Gastrocnemius medialis (tissue), 4 donors: ENCODE measurements around the gene KIF18A.

Source experiments
- CTCF ChIP-seq, 5 experiments: fragments of 450-650 bp in 3 of 5; fragments of 200-600 bp in 2 of 5; sonication (generic) in 2 of 5; IDR thresholded peaks in 4 of 5; conservative IDR thresholded peaks in 1 of 5; 1 replicate in 4 of 5; 2 replicates in 1 of 5; pipeline ENCODE4 v1.5.1; 2016 to 2019; ENCODE audit warnings: antibody characterized with exemption in 5 of 5, mild to moderate bottlenecking in 3 of 5, moderate library complexity in 3 of 5
- POLR2A ChIP-seq, 2 donors: fragments of 450-650 bp; IDR thresholded peaks; one replicate each; pipeline ENCODE4 v1.6.1; 2017; ENCODE audit warnings: antibody characterized with exemption in 2 of 2, mild to moderate bottlenecking in 2 of 2, moderate library complexity in 2 of 2

DNA sequence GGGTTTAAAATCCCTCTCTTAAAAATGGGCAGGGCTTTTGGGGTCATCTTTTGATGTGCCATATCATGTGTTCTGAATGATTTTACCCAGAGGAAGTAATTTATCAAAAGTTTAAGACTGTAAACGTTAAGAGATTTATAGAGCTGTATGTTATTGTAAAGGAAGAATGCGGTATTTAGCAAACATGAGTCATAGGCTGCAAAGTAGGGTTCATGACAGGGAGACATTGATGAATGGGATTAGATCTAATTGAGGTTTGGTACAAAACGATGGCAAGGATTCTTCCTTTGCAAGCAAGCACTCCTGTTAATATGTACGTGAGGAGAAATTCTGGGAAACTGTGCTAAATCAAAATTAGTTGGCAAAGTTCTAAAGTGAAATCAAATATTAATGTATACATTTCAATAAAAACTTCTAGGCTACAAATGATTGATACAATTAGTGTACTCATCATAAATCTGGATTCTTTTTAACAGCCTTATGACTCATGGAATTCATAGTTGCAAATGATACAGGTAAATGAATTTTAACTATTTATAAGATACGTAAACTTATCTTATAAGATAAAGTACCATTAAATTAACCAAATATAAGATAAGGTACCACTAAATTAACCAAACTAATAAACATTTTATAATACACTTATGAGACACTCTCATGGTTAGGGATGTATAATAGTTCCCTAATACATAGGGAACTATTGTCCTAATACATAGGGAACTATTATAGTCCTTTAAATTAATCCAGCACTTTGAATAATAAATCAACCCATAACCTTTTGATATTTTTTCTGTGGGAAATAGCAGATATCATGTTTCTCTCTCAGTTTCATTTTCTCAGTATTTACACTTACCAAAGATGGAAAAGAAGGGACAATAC lies 58.4 kb downstream of the KIF18A start:
- no peak for TF ChIP-seq CTCF (IDR thresholded peaks at IDR 0.05 in 4 of 5, conservative IDR thresholded peaks at IDR 0.05 in 1 of 5)
- TF ChIP-seq POLR2A (IDR thresholded peaks at IDR 0.05): no peak
